ENCODE results near the gene GPR21.

Gene GPR21

DNA sequence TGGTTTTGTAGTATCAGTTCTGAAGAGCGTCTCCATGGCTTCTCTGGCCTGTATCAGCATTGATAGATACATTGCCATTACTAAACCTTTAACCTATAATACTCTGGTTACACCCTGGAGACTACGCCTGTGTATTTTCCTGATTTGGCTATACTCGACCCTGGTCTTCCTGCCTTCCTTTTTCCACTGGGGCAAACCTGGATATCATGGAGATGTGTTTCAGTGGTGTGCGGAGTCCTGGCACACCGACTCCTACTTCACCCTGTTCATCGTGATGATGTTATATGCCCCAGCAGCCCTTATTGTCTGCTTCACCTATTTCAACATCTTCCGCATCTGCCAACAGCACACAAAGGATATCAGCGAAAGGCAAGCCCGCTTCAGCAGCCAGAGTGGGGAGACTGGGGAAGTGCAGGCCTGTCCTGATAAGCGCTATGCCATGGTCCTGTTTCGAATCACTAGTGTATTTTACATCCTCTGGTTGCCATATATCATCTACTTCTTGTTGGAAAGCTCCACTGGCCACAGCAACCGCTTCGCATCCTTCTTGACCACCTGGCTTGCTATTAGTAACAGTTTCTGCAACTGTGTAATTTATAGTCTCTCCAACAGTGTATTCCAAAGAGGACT, 1.5 kb downstream of the GPR21 start:
- no peak for DNase-seq

DNA sequence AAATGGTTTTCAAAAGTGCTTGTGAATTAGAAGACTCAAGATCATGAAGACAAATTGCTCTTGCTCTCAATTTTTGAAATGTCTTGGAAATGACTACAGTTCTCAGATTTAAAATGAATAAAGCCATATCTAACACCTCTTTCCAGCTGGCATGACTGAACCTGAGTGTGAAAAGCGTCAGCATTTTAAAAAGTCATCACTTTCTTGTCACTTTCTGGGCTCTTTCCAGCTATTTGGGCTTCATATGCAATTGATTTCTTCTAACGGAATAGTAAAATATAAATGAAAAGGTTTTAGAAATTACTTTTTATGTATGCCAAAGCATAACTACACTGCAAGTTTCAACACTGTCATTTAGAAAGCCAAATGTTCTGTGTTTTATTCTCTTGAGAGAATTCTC, 2.3 kb downstream of the GPR21 start:
- DNase-seq: no peak

DNA sequence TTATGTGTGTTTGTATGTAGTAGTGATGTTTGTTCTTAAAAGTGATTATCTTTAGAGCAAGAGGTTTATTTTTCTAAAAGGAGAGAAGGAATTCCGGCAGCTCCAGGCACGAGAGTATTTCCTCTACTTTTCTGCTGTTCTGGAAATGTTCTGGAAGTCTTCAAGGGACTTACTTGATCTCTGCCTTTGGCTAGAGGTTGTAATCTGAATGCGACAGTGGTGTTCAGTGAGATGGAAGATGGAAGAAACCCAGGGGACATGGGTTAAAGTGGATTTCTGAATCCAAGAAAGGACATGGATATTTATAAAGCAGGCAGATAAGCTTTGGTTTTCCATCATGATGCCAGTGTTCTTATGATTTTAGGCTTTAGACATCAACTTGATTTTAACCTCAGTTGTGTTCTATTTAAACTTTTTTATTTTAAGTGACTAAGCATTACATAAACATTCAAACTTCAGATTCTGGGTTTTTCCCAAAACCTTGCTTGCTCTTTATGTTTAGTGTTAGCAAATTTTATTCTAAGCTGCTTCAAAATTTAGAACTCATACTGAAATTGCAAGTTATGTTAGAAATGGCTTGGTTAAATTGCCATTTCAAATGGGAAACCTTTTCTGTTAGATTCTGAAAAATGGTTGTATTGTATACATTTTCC, 3.6 kb downstream of the GPR21 start:
- DNase-seq: no peak

DNA sequence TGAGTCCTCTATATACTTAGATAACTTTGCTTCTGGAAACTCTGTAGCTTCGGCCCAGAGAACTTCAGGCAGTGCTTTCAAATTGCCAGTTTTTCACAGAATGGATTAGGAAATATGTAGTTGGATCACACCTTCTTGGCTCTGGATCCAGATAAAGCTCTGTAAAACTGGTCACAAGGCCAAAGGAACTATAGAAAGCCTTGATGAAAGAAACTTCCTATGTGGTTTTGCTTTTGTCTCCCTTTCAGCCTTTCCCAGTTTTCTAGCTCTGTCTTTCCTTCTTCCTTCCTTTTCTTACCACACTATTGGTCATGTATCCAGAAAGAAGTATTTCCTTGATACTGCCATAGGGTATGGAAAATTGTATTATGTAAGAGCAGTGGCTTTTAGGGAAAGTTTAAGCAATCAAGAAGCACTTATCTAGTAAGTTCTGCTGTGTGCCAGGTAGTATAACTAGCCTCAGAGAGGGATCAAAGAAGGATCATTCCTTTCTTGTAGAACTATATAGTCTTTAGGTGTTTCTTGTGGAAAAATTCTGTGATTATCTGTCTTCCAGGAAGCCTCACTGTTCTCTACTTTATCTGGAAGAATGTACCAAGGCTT, 6.3 kb downstream of the GPR21 start:
- DNase-seq: no peak

DNA sequence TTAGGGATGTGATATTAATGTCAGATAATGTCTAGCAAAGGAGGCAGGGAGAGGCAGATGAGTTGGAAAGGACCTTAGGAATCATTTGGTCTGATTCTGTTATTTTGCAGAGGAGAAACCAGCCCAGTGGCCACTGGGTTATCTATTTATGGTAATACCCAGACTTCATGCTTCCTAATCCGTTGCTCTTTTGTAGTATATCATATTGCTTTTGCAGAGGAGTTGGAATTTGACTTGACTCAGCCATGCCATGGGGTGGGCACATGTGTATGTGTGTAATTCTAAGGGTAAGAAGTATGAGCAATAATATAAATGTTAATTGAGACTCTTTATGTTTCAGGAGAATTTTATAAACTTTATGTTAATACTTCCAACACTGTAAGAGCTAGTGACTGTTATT, 7.3 kb downstream of the GPR21 start:
- DNase-seq: no peak

DNA sequence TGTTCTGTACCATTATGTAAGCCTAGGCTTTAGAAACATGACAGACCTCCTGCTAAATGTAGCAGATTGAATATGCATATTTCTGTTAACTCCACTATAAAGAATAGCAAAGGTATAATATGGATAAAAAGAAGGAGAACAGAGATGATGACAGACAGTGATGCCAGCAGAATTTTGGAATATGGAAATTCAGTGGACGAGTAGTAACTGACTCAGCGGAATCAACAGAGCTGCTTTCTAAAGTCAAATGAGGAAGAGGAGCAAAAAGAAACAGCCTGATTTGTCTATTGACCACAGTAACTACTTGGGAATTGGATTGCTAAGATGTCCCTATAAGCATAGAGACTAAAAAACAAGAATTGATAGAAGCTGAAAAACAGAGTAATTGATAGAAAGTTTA, 8.0 kb downstream of the GPR21 start:
- no peak for DNase-seq

DNA sequence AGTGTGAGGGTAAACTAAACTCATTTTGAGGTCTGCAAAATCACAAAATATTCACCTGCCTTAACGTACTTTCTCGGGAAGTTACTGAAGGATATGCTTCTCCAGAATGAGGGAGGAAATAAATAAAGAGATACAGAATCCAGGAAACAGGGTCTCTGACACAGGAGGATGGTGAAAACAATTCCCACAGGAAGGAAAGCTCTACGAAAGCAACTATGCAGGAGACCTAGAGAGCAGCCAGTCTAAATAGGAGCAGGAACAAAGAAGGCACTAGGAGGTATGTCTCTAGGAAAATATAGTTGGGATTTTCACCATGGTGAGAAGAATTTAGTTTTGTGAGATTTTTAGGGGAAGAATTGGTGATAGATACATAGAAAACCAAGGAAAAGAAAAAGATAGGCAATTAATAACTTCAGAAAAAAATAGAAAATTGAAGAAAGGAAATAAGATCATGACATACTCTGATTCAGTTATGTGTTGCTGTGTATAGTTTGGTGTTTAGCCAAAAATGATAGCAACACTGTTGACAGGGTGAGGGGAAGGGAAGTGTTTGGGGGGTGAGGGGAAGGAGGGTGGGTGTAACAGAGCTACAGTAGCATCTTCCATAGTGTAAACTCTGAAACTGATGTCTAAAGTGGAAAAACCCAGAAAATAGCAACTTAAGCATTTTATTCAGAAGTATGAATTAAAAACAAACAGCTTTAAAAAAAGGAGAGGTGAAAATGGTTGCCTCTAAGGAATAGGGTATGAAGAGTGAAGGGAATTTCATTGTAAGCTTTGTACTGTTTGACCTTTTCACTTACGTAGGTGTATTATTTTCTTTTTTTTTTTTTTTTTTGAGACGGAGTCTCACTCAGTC, 9.8 kb downstream of the GPR21 start:
- DNase-seq: no peak

DNA sequence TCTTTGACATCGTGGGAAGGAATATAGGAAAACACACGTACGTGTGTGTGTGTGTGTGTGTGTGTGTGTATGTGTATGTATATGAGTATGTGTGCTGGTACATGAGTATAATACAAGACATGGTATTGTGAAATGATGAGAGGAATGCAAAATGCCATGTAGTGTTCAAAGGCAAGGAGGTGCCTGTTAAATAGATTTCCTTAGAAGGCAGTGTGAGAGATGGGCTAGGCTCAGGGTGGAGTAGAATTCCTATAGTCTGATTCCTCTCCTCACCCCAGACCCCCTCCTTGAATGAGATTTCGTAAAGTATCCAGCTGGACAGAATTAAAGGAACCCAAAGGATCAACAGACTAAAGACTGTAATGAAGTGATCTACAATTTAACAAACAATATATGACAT, 11.1 kb downstream of the GPR21 start:
- DNase-seq: no peak

DNA sequence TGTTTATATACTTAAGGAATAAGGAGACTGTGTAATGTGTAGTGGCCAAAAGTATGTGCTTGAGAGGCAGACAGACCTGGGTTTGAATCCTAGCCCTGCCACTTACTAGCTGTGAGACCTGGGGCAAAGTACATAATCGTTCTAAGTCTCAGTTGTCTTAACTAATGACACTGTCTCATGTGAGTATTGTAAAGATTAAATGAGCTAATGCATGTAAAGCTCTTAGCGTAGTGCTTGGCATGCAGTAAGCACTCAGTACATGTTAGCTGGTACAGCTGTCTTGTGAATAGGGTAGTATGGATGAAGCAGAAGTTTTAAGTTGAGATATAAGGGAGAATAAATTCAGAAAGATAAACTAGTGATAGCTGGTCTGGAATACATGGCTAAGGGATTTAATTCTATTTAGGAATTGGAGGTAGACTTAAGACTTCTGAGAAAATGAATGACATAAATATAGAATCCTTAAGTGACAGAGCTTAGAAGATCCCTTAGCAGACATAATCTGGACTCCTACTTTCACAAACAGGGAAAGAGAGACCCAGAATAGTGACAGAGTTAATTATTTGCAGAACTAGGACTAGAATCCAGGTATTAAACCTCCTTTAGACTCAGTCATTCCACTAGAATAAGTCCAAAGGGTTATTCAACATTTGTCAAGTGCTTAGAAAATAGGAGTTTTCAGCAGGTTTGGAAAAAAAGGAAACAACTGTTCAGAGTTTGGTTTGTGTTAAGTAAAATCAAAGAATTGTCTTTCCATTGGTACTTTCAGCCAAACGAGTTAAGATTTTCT, 13.1 kb downstream of the GPR21 start:
- DNase-seq: no peak

DNA sequence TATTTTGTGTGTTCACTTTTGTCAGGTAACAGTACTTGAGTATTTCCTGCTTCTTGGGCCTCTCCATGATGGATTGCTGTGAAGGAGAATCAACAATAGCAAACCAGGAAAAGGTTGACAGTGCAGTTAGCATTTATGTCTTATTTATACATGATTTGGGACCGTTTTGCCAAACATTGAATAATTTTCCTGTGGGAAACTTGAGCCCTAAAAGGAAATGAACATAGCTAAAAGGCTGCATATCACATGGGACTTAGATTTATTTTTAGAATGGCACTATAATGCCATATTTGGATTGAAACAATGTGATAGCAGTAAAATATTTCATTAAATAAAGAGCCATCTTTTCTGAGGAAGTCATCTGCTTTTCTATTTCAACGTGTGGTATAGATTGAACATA, 15.3 kb downstream of the GPR21 start:
- no peak for DNase-seq

DNA sequence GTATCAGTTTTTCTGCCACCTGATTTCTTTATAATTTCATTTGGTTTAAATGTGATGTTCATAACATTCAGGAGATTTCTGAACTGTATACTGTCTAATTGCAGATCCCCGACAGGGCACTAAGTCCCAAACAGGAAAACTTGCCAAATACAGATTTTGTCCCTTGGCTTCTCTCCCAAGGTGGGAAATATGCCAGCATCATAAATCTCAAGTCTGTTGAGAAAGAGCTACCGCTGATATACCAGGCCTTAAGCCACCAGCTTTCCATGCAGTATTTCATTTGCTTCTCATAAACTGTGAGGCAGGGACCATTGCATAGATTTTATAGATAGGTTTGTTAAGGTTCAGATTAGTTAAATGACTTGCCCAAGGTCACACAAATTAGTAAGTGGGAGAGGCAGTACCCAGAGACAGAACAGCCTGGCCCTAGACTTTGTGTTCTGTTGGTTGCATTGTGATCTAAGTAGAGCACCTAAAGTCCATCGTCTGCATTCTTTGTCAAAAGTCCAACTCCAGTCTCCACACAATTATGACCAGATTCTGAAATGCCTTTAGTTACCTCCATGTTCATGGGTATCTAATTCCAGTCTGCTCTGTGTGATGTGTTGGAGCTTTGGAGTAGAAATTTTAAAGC, 16.2 kb downstream of the GPR21 start:
- no peak for DNase-seq

DNA sequence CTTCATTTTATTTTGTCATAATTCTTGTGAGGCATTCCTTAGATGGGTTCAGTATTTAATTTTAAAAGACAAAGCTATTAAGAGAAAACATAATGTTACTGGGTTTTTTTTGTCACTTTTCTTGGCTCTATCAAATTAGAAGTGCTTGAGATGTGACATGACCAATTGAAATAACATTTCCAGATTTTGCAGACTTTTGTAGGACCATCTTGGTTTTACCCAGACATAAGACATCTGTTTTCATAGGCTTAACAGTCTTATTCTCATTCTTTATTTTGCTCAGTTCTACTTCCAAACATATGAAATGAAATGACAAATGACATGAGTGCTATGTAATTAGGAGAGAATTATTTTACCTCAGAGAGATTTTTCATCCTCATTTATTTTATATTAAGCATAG, 19.6 kb downstream of the GPR21 start:
- DNase-seq: no peak

DNA sequence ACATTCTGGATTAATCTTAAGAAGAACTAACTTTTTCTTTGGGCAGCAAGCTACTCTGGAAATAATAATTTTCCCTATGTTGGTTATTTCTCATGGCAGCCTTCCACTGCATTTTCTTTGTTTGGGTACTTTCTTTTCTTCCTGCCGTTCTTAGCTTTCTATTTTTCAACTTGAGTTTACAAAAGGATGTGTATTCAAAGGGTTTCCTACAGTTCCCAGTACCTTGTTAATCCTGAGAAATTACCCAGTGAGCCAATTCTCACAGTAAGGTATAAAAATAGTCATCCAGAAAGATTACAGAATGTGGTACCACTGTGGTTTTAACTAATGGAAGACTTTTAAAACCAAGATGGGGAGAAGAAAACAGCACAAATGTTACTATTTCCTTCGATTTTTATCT, 20.2 kb downstream of the GPR21 start:
- DNase-seq: no peak

DNA sequence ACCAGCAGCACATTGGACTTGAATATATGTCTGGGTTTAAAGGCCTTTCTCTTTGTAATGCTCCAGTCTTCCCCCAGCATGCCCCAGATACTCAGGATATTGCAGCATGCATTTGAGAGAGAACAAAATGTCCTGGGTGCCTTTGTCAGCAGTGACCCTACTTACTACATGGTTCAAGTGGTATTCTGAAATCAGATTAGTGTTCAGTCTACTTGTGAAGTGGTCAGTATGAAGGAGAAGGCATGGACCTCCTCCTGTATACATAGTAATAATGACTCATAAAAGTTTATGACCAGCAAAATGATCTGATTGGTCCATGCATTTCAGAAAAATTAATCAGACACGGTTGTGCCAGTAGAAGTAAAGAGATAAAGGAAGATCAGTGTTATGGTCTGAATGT, 25.4 kb downstream of the GPR21 start:
- peak; percentile 12 for DNase-seq

DNA sequence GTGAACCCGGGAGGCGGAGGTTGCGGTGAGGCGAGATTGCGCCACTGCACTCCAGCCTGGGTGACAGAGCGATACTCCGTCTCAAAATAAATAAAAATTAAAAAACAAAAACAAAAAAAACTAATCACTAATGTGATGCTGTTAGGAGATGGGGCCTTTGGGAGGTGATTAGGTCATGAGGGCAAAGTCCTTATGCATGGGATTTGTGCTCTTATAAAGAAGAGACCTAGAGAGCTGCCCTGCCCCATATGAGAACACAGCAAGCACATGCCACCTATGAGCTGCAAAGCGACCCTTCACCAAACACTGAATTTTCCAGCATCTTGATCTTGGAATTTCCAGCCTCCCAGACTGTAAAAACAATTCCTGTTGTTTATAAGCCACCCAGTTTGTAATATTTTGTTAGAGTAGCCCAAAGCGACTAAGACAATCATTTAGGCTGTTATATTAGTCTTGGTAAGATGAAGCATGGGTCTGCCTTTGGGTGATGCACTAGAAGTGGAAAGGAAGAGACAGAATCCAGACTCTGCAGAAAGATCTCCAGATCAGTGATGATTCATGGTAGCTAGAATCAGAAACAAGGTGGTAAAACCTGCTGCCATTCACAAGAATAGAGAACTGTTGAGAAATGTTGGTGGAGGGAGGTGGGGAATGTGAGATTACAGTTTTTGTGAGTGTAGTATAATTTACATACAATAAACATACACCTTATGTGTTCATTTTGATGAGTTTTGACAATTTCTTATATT, 26.2 kb downstream of the GPR21 start:
- no peak for DNase-seq

DNA sequence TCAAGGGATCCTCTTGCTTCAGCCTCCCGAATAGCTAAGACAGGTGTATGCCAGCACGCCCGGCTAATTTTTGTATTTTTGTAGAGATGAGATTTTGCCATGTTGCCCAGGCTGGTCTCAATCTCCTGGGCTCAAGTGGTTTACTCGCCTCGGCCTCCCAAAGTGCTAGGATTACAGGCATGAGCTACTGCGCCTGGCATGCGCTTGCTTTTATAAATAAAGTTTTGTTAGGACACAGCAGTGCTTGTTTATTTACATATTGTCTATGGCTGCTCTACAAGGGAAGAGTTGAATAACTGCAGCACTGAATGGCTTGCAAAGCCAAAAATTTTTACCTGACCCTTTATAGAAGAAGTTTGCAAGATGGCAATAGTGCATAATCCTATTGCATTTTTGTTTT, 27.7 kb downstream of the GPR21 start:
- DNase-seq: no peak

DNA sequence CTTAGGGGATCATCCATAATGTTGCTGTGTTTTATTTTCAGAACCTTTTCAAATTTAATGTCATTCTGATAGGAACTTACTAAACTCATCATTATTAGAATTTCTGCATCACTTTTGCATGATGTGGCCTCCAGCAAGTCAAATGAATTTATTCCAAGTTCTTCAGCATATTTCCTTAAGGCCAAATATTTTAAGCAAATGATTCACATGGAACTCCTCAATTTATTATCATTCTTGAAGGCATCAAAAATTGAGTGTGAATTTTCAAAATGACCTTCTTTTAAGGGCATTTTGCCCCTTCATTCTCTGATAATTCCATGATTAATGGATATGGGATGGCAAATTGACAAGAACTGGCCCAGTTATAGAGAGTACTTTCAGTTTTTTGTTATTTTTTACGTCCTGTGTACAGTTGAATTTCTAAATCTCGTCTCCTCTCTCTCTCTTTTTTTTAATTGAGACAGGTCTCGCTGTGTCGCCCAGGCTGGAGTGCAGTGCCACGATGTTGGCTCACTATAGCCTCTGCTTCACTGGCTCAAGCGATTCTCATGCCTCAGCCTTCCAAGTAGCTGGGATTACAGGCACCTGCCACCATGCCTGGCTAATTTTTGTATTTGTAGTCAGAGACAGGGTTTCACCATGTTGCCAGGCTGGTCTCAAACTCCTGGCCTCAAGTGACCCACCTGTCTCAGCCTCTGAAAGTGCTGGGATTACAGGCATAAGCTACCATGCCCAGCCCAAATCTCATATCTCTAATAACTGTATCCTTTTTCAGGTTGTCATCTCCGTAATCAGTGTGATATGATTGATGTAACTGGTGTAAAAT, 29.1 kb downstream of the GPR21 start:
- no peak for DNase-seq

DNA sequence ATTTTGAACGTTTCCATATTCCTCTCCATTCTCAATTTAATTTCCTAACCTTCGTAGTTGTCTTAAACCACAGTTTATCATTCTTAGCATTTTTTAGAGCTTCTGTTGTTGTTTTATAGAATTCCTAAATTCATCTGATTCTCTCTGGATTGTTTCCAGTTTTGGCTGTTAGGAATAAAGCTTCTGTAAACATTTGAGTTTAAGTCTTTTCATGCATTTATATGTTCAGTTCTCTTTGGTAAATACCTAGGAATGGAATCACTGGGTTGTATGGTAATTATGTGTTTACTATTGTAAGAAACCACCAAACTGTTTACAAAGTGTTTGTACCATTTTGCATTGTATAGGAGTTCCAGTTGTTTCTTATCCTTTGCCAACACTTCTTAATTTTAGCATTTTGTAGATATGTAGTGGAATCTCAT, 29.7 kb downstream of the GPR21 start:
- no peak for DNase-seq

DNA sequence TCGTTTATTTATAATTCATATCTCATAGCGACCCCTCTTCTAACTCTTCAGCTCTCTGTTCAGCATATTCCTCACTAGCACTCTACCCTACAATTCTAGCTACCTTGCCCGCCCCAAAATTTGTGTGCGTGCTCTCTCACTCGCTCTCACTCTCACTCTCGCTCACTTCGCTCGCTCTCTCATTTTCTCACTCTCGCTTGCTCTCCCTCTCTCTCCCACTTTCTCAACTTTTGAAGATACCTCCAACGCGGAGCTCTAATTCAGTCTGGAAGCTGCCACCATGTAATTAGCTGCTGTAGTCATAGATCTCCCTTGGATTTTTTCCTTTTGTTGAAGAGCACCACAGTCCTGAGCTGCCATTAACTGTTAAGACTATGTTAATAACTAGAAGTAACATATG, 30.4 kb downstream of the GPR21 start:
- DNase-seq: no peak

DNA sequence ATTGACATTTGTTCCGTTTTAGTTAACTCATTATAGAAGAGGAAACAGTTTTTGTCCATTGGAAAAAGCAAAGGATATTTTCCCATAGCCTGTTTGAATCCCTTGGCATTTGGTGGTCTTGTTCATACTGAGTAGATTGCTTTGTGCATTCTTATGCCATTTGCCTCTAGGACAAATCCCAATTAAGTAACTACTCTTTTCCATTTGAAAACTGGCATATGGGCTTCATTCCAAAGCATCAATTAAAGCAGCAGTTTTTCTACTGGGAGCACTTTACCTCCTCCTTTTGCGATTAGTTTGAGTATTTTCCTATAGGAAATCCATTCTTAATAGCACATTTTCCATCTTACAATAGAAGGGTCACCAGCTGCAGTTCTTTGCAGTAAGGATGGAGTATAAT, 31.2 kb downstream of the GPR21 start:
- DNase-seq: no peak

DNA sequence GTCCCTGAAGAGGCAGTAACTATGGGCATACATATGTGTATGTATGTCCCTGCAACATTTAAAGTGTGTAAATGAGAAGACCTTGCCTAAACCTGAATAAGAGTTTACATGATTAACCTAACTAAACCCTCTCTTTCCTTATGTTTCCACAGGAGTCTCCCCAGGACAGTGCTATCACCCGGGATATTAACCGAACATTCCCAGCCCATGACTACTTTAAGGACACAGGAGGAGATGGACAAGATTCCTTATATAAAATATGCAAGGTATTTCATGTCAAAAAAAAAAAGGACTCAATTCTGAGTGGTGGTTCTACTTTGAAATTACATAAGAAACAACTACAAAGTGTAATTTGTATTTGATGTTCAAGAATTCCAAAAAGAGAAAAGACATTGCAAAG, 31.7 kb downstream of the GPR21 start:
- no peak for DNase-seq

All from OCI-M1 (cell line).